Measurements from ENCODE around the gene EPHB1. TPM values are rescaled to one million over a fixed set of nuclear protein-coding genes. Genes with fewer than 3 reads are reported as not detected.

Gene EPHB1
- polyA plus RNA-seq, 4 donors: 0.65 to 1.0 TPM; not detected in 2

DNA sequence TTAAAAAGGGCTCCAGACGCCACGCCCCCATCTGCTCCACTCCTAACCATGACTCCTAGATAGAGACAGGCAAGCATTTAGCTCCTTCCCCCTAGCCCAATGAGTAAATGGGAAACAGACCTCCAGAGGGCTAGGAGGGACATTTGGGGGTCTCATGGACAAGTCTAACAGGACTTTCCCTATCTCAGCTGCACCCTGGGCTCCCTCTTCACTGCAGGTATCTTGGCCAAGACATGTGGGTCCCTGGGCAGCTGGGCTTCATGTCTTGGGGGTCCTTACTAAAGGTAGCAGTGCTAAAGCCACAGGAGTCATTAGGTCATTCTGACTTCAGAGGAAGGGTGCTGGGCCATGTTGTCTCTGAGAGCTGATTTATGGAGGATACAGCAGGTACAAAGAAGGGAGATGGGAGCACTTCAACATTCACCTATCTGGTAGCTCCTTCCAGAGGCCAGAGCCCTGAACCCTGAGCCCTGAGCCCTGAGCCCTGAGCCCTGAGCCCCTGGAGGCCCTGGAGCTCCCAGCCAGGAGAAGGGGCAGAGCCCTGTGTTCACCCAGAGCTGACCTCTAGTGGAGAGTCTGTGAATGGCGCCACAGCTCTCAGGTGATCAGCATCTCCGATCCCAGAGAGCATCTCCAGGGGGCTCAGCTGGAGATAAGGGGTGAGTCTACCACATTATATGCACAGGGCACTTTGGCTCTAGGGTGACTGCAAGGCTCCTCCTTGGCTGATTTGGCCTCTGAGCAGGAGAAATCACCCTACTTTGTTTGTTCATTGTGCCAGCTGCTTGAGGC lies 40.1 kb upstream of the EPHB1 start:
- H3K36me3 ChIP-seq (ENCODE audit: control insufficient read depth in 3 of 3, insufficient read depth in 2 of 3, low read depth in 1 of 3, low read length in 3 of 3): no peaks in the 10 kb centered on the region
- peak; percentile 19 to 41 for DNase-seq
- H3K9me3 ChIP-seq (ENCODE audit: control insufficient read depth in 2 of 2, insufficient read depth in 1 of 2, low read depth in 1 of 2, low read length in 1 of 2): peaks cover 0 to 4% of the 10 kb centered on the region in 2 donors
- no peak for FAIRE-seq
- no peaks in the 10 kb centered on the region for H3K4me1 ChIP-seq (ENCODE audit: control insufficient read depth in 3 of 3, insufficient read depth in 2 of 3, low read depth in 1 of 3, low read length in 2 of 3)
- H3K27ac ChIP-seq (ENCODE audit: low read depth in 1 of 3, low read length in 2 of 3): no peak overlapping the region
- no peaks in the 10 kb centered on the region for H3K27me3 ChIP-seq (ENCODE audit: control insufficient read depth in 3 of 3, insufficient read depth in 3 of 3, low read length in 3 of 3)
- no peak overlapping the region for H3K4me3 ChIP-seq (ENCODE audit: low read depth in 1 of 3, low read length in 3 of 3)
- WGBS, 3 donors: 49 to 53% (median 49%) methylated on average over 4 of the region's 4 CpGs

DNA sequence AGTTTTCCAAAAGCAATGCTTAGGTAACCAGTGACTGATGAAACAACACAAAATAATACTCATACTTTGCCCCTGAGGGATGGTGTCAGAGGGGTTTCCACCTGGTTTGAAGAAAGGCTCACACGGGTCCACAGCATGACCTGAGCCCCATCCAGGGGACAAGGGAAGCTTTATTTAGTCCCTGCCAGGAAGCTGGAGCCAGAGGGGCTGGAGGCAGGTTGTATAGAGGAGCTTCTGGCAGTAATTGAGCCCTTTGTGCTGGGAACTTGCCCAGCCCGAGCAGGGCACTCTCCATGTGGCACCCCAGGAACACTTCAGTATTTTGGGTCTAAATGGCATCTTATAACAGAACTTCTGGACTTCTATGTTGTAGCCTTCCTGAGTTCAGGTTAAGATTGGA lies 39.2 kb upstream of the EPHB1 start:
- H3K9me3 ChIP-seq (ENCODE audit: control insufficient read depth in 2 of 2, insufficient read depth in 1 of 2, low read depth in 1 of 2, low read length in 1 of 2): peaks cover 0 to 4% of the 10 kb centered on the region in 2 donors
- H3K4me3 ChIP-seq (ENCODE audit: low read depth in 1 of 3, low read length in 3 of 3): no peak overlapping the region
- no peaks in the 10 kb centered on the region for H3K4me1 ChIP-seq (ENCODE audit: control insufficient read depth in 3 of 3, insufficient read depth in 2 of 3, low read depth in 1 of 3, low read length in 2 of 3)
- FAIRE-seq (no peak), DNase-seq (no peak)
- H3K27me3 ChIP-seq (ENCODE audit: control insufficient read depth in 3 of 3, insufficient read depth in 3 of 3, low read length in 3 of 3): no peaks in the 10 kb centered on the region
- 53 to 66% (median 64%) methylated on average over 2 of the region's 2 CpGs for WGBS, 3 donors
- H3K36me3 ChIP-seq (ENCODE audit: control insufficient read depth in 3 of 3, insufficient read depth in 2 of 3, low read depth in 1 of 3, low read length in 3 of 3): no peaks in the 10 kb centered on the region
- no peak overlapping the region for H3K27ac ChIP-seq (ENCODE audit: low read depth in 1 of 3, low read length in 2 of 3)

DNA sequence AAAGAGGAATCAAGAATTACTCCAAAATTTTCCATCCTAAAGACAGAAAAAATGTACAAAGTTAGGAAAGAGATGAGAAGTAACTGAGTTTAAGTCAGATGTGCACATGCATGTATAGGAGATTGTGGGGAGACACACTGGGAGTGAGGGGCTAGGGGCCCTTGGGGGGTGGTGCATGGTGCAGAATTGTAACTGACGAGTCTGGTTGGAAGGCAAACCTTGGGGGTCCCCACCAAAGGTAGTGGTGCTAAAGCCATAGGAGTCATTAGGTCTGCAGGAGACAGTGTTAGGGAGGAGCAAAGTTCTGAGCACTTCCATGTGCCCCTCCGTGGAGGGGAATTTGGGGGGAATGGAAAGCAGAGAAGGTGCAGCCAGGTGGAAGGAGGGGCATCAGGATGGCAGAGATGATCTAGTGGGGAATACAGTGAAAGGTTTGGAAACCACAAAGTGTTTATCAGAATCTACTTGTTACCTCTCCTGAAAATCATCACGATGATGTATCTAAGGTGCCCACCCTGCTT lies 37.5 kb upstream of the EPHB1 start:
- no peak for DNase-seq
- no peaks in the 10 kb centered on the region for H3K36me3 ChIP-seq (ENCODE audit: control insufficient read depth in 3 of 3, insufficient read depth in 2 of 3, low read depth in 1 of 3, low read length in 3 of 3)
- no peak overlapping the region for H3K4me3 ChIP-seq (ENCODE audit: low read depth in 1 of 3, low read length in 3 of 3)
- no peaks in the 10 kb centered on the region for H3K27me3 ChIP-seq (ENCODE audit: control insufficient read depth in 3 of 3, insufficient read depth in 3 of 3, low read length in 3 of 3)
- no peak overlapping the region for H3K27ac ChIP-seq (ENCODE audit: low read depth in 1 of 3, low read length in 2 of 3)
- H3K9me3 ChIP-seq (ENCODE audit: control insufficient read depth in 2 of 2, insufficient read depth in 1 of 2, low read depth in 1 of 2, low read length in 1 of 2): peaks cover 0 to 4% of the 10 kb centered on the region in 2 donors
- no peak for FAIRE-seq
- no peaks in the 10 kb centered on the region for H3K4me1 ChIP-seq (ENCODE audit: control insufficient read depth in 3 of 3, insufficient read depth in 2 of 3, low read depth in 1 of 3, low read length in 2 of 3)
- WGBS, 3 donors: 72 to 84% (median 79%) methylated on average over 3 of the region's 3 CpGs

DNA sequence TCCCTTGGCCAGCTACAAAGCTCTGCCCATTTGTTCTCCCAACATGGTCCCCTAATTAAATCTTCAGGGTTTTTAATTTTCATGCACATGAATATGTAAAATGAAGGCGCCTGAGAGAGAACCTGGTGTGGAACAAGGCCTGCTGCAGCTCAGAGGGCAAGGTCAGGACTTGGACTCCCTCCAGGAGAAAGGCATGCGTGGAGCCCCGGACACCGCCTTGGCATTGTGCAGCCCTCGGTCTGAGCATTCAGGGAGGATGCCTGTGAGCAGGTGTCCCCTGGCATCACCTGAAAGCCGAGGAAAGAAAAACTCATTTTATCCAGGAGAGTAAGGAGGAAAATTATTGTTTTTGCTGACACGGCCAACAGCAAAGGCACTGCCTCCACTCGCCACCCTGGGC lies 33.8 kb upstream of the EPHB1 start:
- WGBS, 3 donors: 12 to 44% (median 27%) methylated on average over 8 of the region's 8 CpGs

DNA sequence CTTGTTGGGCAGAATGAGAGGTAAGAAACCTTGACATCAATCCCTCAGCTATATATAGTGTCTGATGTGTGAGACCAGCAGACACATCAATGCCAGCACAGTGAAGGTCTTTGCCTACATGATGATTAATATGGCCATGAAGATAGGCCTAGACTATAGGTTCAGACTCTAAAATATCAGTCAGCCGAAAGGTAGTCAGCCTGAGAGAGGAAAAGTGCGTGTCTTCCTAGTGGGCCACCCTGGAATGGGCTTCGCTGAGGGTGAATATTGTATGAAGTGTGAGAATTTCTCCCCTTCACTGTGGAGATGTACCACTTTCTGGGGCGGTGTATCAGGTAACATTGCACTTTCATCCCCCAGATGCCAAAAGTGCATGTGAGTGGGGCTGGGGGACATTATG lies 33.0 kb upstream of the EPHB1 start:
- no peaks in the 10 kb centered on the region for H3K36me3 ChIP-seq (ENCODE audit: control insufficient read depth in 3 of 3, insufficient read depth in 2 of 3, low read depth in 1 of 3, low read length in 3 of 3)
- H3K9me3 ChIP-seq (ENCODE audit: control insufficient read depth in 2 of 2, insufficient read depth in 1 of 2, low read depth in 1 of 2, low read length in 1 of 2): no peaks in the 10 kb centered on the region
- no peak for FAIRE-seq
- no peak for DNase-seq
- no peaks in the 10 kb centered on the region for H3K27me3 ChIP-seq (ENCODE audit: control insufficient read depth in 3 of 3, insufficient read depth in 3 of 3, low read length in 3 of 3)
- 91 to 95% (median 94%) methylated on average over 4 of the region's 4 CpGs for WGBS, 3 donors
- H3K4me1 ChIP-seq (ENCODE audit: control insufficient read depth in 3 of 3, insufficient read depth in 2 of 3, low read depth in 1 of 3, low read length in 2 of 3): no peaks in the 10 kb centered on the region
- H3K27ac ChIP-seq (ENCODE audit: low read depth in 1 of 3, low read length in 2 of 3): no peak overlapping the region
- no peak overlapping the region for H3K4me3 ChIP-seq (ENCODE audit: low read depth in 1 of 3, low read length in 3 of 3)

More for the DNA sequence above, 33.8 kb upstream of the EPHB1 start:
- no peak overlapping the region for H3K4me3 ChIP-seq (ENCODE audit: low read depth in 1 of 3, low read length in 3 of 3)
- DNase-seq: peak in 1 of 2 donors; percentile 39
- H3K27ac ChIP-seq (ENCODE audit: low read depth in 1 of 3, low read length in 2 of 3): no peak overlapping the region
- H3K27me3 ChIP-seq (ENCODE audit: control insufficient read depth in 3 of 3, insufficient read depth in 3 of 3, low read length in 3 of 3): no peaks in the 10 kb centered on the region
- no peaks in the 10 kb centered on the region for H3K9me3 ChIP-seq (ENCODE audit: control insufficient read depth in 2 of 2, insufficient read depth in 1 of 2, low read depth in 1 of 2, low read length in 1 of 2)
- no peaks in the 10 kb centered on the region for H3K36me3 ChIP-seq (ENCODE audit: control insufficient read depth in 3 of 3, insufficient read depth in 2 of 3, low read depth in 1 of 3, low read length in 3 of 3)
- H3K4me1 ChIP-seq (ENCODE audit: control insufficient read depth in 3 of 3, insufficient read depth in 2 of 3, low read depth in 1 of 3, low read length in 2 of 3): no peaks in the 10 kb centered on the region
- FAIRE-seq: no peak

DNA sequence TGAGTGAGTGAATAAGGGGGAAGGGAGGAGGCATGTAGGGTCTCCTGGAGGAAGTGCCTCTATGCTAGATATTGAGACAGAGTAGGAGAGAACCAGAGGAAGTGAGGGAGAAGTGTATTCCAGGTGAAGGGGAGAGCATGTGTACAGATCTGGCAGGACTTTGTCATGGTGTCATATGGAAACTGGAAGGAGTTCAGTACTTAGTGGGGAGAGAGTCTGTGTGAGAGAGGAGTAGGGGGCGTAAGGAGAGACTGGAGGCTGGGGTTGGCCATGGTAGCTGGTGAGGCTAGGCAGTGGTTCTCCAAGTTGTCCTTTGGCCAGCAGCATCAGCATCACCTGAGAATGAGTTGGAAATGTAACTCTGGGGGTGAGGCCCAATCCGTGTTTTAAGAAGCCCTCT lies 29.6 kb upstream of the EPHB1 start:
- FAIRE-seq (no peak), DNase-seq (no peak)
- Histone ChIP-seq H3K27me3 (ENCODE audit: control insufficient read depth in 3 of 3, insufficient read depth in 3 of 3, low read length in 3 of 3) (no peaks in the 10 kb centered on the region), H3K4me3 (ENCODE audit: low read depth in 1 of 3, low read length in 3 of 3) (no peak overlapping the region), H3K4me1 (ENCODE audit: control insufficient read depth in 3 of 3, insufficient read depth in 2 of 3, low read depth in 1 of 3, low read length in 2 of 3) (peaks cover 0 to 7% (median 0%) of the 10 kb centered on the region in 3 donors), H3K36me3 (ENCODE audit: control insufficient read depth in 3 of 3, insufficient read depth in 2 of 3, low read depth in 1 of 3, low read length in 3 of 3) (no peaks in the 10 kb centered on the region), H3K27ac (ENCODE audit: low read depth in 1 of 3, low read length in 2 of 3) (no peak overlapping the region), H3K9me3 (ENCODE audit: control insufficient read depth in 2 of 2, insufficient read depth in 1 of 2, low read depth in 1 of 2, low read length in 1 of 2) (no peaks in the 10 kb centered on the region)
- 82 to 90% (median 86%) methylated on average over 2 of the region's 2 CpGs for WGBS, 3 donors

GRCh38 chr3:134766290-134766689 lies 28.8 kb upstream of the EPHB1 start:
- H3K27ac ChIP-seq (ENCODE audit: low read depth in 1 of 3, low read length in 2 of 3): no peak overlapping the region
- no peaks in the 10 kb centered on the region for H3K9me3 ChIP-seq (ENCODE audit: control insufficient read depth in 2 of 2, insufficient read depth in 1 of 2, low read depth in 1 of 2, low read length in 1 of 2)
- peaks cover 0 to 7% (median 0%) of the 10 kb centered on the region in 3 donors for H3K4me1 ChIP-seq (ENCODE audit: control insufficient read depth in 3 of 3, insufficient read depth in 2 of 3, low read depth in 1 of 3, low read length in 2 of 3)
- no peak for DNase-seq
- H3K36me3 ChIP-seq (ENCODE audit: control insufficient read depth in 3 of 3, insufficient read depth in 2 of 3, low read depth in 1 of 3, low read length in 3 of 3): no peaks in the 10 kb centered on the region
- FAIRE-seq: no peak
- H3K4me3 ChIP-seq (ENCODE audit: low read depth in 1 of 3, low read length in 3 of 3): no peak overlapping the region
- no peaks in the 10 kb centered on the region for H3K27me3 ChIP-seq (ENCODE audit: control insufficient read depth in 3 of 3, insufficient read depth in 3 of 3, low read length in 3 of 3)
- WGBS, 3 donors: 88 to 93% (median 92%) methylated on average over 1 of the region's 1 CpG

GRCh38 chr3:134768116-134768515 lies 26.9 kb upstream of the EPHB1 start:
- no peaks in the 10 kb centered on the region for H3K36me3 ChIP-seq (ENCODE audit: control insufficient read depth in 3 of 3, insufficient read depth in 2 of 3, low read depth in 1 of 3, low read length in 3 of 3)
- WGBS, 3 donors: 50 to 60% (median 56%) methylated on average over 3 of the region's 3 CpGs
- peaks cover 0 to 7% (median 0%) of the 10 kb centered on the region in 3 donors for H3K4me1 ChIP-seq (ENCODE audit: control insufficient read depth in 3 of 3, insufficient read depth in 2 of 3, low read depth in 1 of 3, low read length in 2 of 3)
- H3K9me3 ChIP-seq (ENCODE audit: control insufficient read depth in 2 of 2, insufficient read depth in 1 of 2, low read depth in 1 of 2, low read length in 1 of 2): no peaks in the 10 kb centered on the region
- no peaks in the 10 kb centered on the region for H3K27me3 ChIP-seq (ENCODE audit: control insufficient read depth in 3 of 3, insufficient read depth in 3 of 3, low read length in 3 of 3)
- H3K4me3 ChIP-seq (ENCODE audit: low read depth in 1 of 3, low read length in 3 of 3): no peak overlapping the region
- DNase-seq (no peak), FAIRE-seq (no peak)
- no peak overlapping the region for H3K27ac ChIP-seq (ENCODE audit: low read depth in 1 of 3, low read length in 2 of 3)
